Esophagus muscularis mucosa (tissue), 4 donors: Measurements from ENCODE around the gene SAMD9L.

Source experiments
- CTCF ChIP-seq, 3 experiments: fragments of 200-600 bp in 2 of 3; fragments of 450-650 bp in 1 of 3; sonication (generic) in 2 of 3; IDR thresholded peaks; one replicate each; pipeline ENCODE4 v1.5.1; 2017 to 2019; ENCODE audit warnings: antibody characterized with exemption in 3 of 3, mild to moderate bottlenecking in 2 of 3, moderate library complexity in 1 of 3
- EP300 ChIP-seq: sonication (generic); formaldehyde crosslinking; IDR thresholded peaks from one replicate; pipeline ENCODE4 v1.6.1; 2017; ENCODE audit warnings: antibody characterized with exemption
- POLR2A ChIP-seq: fragments of 450-650 bp; IDR thresholded peaks from one replicate; pipeline ENCODE4 v1.6.1; 2017; ENCODE audit warnings: antibody characterized with exemption, moderate library complexity, mild to moderate bottlenecking, low read depth
- POLR2AphosphoS5 ChIP-seq, 2 donors: sonication (generic); formaldehyde crosslinking; IDR thresholded peaks; one replicate each; pipeline ENCODE4 v1.6.1; 2017; ENCODE audit warnings: antibody characterized with exemption in 2 of 2

- TF ChIP-seq CTCF (IDR thresholded peaks at IDR 0.05) (no peak), POLR2A (no peak), EP300 (no peak), POLR2AphosphoS5 (IDR thresholded peaks at IDR 0.05) (no peak)
Observed at GRCh38 chr7:93165447-93165846, 17.3 kb upstream of the SAMD9L start.
